Left ventricle myocardium inferior (tissue), 1 donor: ENCODE results near the gene SLC22A15. TPM values are rescaled to one million over a fixed set of nuclear protein-coding genes. Genes with fewer than 3 reads are reported as not detected.

Experiments used
- DNase-seq: peaks from one replicate; pipeline ENCODE4 v3.0.0-alpha.2; 2020
- H3K27ac ChIP-seq: fragments of 200-600 bp; replicated peaks from 2 replicates; pipeline ENCODE4 v1.8.0; 2021
- H3K27me3 ChIP-seq: fragments of 200-600 bp; 2 replicates; pipeline ENCODE4 v1.8.0; 2021; ENCODE audit warnings: low read depth
- H3K36me3 ChIP-seq: fragments of 200-600 bp; 2 replicates; pipeline ENCODE4 v1.8.0; 2021
- H3K4me1 ChIP-seq: fragments of 200-600 bp; 2 replicates; pipeline ENCODE4 v1.8.0; 2021
- H3K4me3 ChIP-seq: fragments of 200-600 bp; 2 replicates; pipeline ENCODE4 v1.8.0; 2021; ENCODE audit warnings: mild to moderate bottlenecking, moderate library complexity
- H3K9me3 ChIP-seq: fragments of 200-600 bp; replicated peaks from 2 replicates; pipeline ENCODE4 v1.8.0; 2021
- CTCF ChIP-seq: fragments of 200-600 bp; IDR thresholded peaks from 2 replicates; pipeline ENCODE4 v1.8.0; 2021; ENCODE audit warnings: antibody characterized with exemption, mild to moderate bottlenecking, borderline replicate concordance
- intact Hi-C: fragments of 100-400 bp; cut with micrococcal nuclease; formaldehyde crosslinking; loops from one replicate; pipeline ENCODE4 v1.11.0; 2022
- long read RNA-seq: library from polyadenylated mRNA; unstranded; transcript quantifications from one replicate; pipeline ENCODE4 v2.0.0, GENCODE V29; 2021
- total RNA-seq: library from RNA; stranded (reverse); fragmentation: NEBNext Ultra II Directional; extraction: Animal tissue kit (Norgen Biotek cat#: 25700); gene quantifications from one replicate; pipeline ENCODE4 v1.2.1, GENCODE V29; 2021
- donor health status: DM: no; HTN: yes; CAD: no; lungs with severe emphysema.

SLC22A15 gene
- total RNA-seq = 8.4 TPM
- long read RNA-seq, full-length matches to known transcripts = 9 of 14 reads
- long read RNA-seq, partial matches to known transcripts = 3 of 14 reads
- long read RNA-seq, other reads (novel, unspliced or antisense) = 2 of 14 reads

GRCh38 chr1:115976062-115976920 is at the start of gene SLC22A15:
TSS of gene SLC22A15 (plus strand) at chr1:115976513. CDS start at chr1:115976628, 115 bp downstream.
- Histone ChIP-seq H3K4me1 (peaks cover 29% of the 10 kb centered on the region), H3K9me3 (no peaks in the 10 kb centered on the region), H3K27ac (peak within 1 kb of the TSS; percentile 87), H3K27me3 (peaks cover 7% of the 10 kb centered on the region), H3K36me3 (no peaks in the 10 kb centered on the region), H3K4me3 (peak within 1 kb of the TSS; percentile 81)
- intact Hi-C loops = no loop called here
- no peak for TF ChIP-seq CTCF
- peak; percentile 76 for DNase-seq

- no peak for DNase-seq
- peaks cover 6% of the 10 kb centered on the region for H3K4me1 ChIP-seq
- no peaks in the 10 kb centered on the region for H3K9me3 ChIP-seq
- H3K27ac ChIP-seq = no peak overlapping the region
- H3K36me3 ChIP-seq = no peaks in the 10 kb centered on the region
- no peak for TF ChIP-seq CTCF
- intact Hi-C loops = no loop called here
- no peak overlapping the region for H3K4me3 ChIP-seq
- peaks cover 19% of the 10 kb centered on the region for H3K27me3 ChIP-seq
These were observed 48.3 kb upstream of the SLC22A15 start for GRCh38 chr1:115927971-115928370.

- H3K36me3 ChIP-seq = no peaks in the 10 kb centered on the region
- TF ChIP-seq CTCF = no peak
- H3K9me3 ChIP-seq = no peaks in the 10 kb centered on the region
- H3K27me3 ChIP-seq = peaks cover 19% of the 10 kb centered on the region
- peaks cover 6% of the 10 kb centered on the region for H3K4me1 ChIP-seq
- DNase-seq = no peak
- no peak overlapping the region for H3K27ac ChIP-seq
- intact Hi-C loops = no loop called here
- H3K4me3 ChIP-seq = no peak overlapping the region
These were observed 46.4 kb upstream of the SLC22A15 start for GRCh38 chr1:115929881-115930280.

GRCh38 chr1:115933625-115934024 is 42.7 kb upstream of the SLC22A15 start:
- H3K4me3 ChIP-seq = no peak overlapping the region
- H3K4me1 ChIP-seq = peaks cover 6% of the 10 kb centered on the region
- H3K27ac ChIP-seq = no peak overlapping the region
- no peaks in the 10 kb centered on the region for H3K9me3 ChIP-seq
- intact Hi-C loops = no loop called here
- H3K36me3 ChIP-seq = no peaks in the 10 kb centered on the region
- TF ChIP-seq CTCF = no peak
- no peak for DNase-seq
- peaks cover 2% of the 10 kb centered on the region for H3K27me3 ChIP-seq

GRCh38 chr1:115939455-115939854 is 36.9 kb upstream of the SLC22A15 start:
- Histone ChIP-seq H3K36me3 (no peaks in the 10 kb centered on the region), H3K27ac (no peak overlapping the region), H3K9me3 (no peaks in the 10 kb centered on the region), H3K4me3 (no peak overlapping the region), H3K27me3 (peaks cover 6% of the 10 kb centered on the region), H3K4me1 (no peaks in the 10 kb centered on the region)
- intact Hi-C loops = no loop called here
- DNase-seq = no peak
- no peak for TF ChIP-seq CTCF
